GM12878 (cell line): ENCODE measurements around the gene SSBP3.

ENCODE experiments used
- GABPA ChIP-seq: IDR thresholded peaks from 2 replicates; pipeline ENCODE4 v1.6.1; 2014; ENCODE audit warnings: antibody characterized with exemption, low read depth, mild to moderate bottlenecking, inconsistent platforms
- TF ChIP-seq, protein P1 (sequence below), 3 experiments: IDR thresholded peaks in 2 of 3; conservative IDR thresholded peaks in 1 of 3; 2 replicates each; pipeline ENCODE4 v1.5.1; 2011; ENCODE audit warnings: low read depth in 3 of 3, low read length in 3 of 3, mild to moderate bottlenecking in 3 of 3, control low read depth in 2 of 3, moderate library complexity in 2 of 3, inconsistent platforms in 1 of 3, mixed read lengths in 1 of 3; ENCODE audit not compliant: control insufficient read depth in 2 of 3, insufficient read depth in 1 of 3; ENCODE audit errors: extremely low read depth in 1 of 3

DNA sequence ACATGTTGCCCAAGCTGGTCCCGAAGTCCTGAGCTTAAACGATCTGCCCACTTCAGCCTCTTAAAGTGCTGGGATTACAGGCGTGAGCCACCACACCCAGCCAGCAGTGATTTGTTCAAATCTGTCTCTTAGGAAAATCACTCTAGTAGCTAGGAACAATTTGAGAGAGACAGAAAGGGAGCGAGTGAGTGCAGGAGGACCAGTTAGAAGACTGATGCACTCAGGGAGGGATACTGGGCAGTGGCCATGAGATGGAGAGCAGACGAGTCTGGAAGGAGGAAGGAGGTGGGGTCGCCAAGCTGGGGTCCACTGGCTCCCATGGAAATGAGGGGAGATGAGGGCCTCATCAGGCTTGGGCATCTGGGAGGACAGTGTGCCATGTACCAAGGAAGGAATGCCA lies 23.6 kb upstream of the SSBP3 start:
- TF ChIP-seq GABPA: no peak
- TF ChIP-seq, protein P1, sequence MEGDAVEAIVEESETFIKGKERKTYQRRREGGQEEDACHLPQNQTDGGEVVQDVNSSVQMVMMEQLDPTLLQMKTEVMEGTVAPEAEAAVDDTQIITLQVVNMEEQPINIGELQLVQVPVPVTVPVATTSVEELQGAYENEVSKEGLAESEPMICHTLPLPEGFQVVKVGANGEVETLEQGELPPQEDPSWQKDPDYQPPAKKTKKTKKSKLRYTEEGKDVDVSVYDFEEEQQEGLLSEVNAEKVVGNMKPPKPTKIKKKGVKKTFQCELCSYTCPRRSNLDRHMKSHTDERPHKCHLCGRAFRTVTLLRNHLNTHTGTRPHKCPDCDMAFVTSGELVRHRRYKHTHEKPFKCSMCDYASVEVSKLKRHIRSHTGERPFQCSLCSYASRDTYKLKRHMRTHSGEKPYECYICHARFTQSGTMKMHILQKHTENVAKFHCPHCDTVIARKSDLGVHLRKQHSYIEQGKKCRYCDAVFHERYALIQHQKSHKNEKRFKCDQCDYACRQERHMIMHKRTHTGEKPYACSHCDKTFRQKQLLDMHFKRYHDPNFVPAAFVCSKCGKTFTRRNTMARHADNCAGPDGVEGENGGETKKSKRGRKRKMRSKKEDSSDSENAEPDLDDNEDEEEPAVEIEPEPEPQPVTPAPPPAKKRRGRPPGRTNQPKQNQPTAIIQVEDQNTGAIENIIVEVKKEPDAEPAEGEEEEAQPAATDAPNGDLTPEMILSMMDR (IDR thresholded peaks at IDR 0.05 in 2 of 3, conservative IDR thresholded peaks at IDR 0.05 in 1 of 3; ENCODE audit: control insufficient read depth in 2 of 3, extremely low read depth in 1 of 3, insufficient read depth in 1 of 3, low read depth in 3 of 3, low read length in 3 of 3): no peak
